Measurements from ENCODE around the gene RPGR.
A peak's percentile ranks its signal among the peaks of the same experiment; 100 is the strongest.

The RPGR gene

GRCh38 chrX:38271154-38271716 is 56.1 kb downstream of the RPGR start:
- DNase-seq (ENCODE audit: low read depth), result no peak
- TF ChIP-seq, protein P1, sequence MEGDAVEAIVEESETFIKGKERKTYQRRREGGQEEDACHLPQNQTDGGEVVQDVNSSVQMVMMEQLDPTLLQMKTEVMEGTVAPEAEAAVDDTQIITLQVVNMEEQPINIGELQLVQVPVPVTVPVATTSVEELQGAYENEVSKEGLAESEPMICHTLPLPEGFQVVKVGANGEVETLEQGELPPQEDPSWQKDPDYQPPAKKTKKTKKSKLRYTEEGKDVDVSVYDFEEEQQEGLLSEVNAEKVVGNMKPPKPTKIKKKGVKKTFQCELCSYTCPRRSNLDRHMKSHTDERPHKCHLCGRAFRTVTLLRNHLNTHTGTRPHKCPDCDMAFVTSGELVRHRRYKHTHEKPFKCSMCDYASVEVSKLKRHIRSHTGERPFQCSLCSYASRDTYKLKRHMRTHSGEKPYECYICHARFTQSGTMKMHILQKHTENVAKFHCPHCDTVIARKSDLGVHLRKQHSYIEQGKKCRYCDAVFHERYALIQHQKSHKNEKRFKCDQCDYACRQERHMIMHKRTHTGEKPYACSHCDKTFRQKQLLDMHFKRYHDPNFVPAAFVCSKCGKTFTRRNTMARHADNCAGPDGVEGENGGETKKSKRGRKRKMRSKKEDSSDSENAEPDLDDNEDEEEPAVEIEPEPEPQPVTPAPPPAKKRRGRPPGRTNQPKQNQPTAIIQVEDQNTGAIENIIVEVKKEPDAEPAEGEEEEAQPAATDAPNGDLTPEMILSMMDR (conservative IDR thresholded peaks at IDR 0.05; ENCODE audit: low read length), result no peak
- H3K4me3 ChIP-seq (ENCODE audit: low read length), result no peak overlapping the region

DNA sequence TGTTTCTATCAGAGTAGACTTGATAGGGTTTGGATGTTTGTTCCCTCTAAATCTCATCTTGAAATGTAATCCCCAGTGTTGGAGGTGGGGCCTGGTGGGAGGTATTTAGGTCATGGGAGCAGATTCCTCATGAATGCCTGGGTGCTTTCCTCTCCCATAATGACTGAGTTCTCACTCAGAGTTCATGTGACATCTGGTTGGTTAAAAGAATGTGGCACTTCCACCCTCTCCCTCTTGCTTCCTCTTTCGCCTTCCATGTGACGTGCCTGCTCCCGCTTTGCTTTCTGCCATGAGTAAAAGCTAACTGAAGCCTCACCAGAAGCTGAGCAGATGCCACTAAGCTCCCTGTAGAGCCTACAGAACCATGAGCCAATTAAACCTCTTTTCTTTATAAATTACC is 59.3 kb downstream of the RPGR start:
- H3K4me3 ChIP-seq (ENCODE audit: low read length), result no peak overlapping the region
- TF ChIP-seq, protein P1 (conservative IDR thresholded peaks at IDR 0.05; ENCODE audit: low read length), result no peak

DNA sequence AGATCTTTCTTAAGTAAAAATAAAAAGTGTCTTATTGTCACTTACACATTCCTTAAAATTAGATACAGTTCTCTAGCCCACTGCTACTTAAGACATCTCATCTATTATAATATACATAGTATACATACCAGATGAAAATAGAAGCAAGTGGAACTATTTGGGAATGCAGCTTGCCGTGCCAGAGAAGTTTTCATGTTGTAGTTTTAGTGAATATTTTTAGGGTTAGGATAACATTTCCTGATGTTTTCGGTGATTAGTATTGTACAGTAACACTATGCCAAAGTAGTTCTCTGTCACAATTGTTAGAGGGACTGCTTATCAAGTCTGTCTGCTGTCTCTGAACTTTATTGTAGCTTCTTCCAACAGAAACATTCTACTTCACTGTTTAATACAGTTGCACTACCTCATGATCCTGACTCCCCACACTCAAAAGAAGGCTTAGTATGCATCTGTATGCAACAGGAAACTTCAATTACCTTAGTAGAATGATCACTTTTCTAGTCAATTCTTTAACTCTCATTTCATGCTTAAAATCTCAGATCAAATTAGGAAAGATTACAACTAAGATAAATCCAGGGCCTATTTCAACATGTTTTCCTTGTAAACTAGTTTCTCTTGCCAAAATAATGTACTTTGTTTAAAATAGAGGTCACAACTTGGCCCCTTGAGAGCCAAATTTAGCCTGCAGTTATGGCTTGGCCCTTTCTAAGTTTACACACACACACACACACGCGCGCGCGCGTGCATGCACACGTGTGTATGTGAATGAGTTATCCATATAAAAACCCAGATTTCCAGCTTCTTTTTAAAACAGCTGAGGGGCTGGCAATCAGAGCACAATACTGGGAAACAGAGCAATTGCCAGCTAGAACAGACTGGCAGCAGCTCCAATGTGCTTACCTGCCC is 64.3 kb downstream of the RPGR start:
- no peak overlapping the region for H3K4me3 ChIP-seq (ENCODE audit: low read length)
- TF ChIP-seq, protein P1 (conservative IDR thresholded peaks at IDR 0.05; ENCODE audit: low read length), result no peak
- DNase-seq (ENCODE audit: low read depth), result peak; percentile 35

More for the DNA sequence above, 59.3 kb downstream of the RPGR start:
- DNase-seq (ENCODE audit: low read depth), result no peak

- no peak overlapping the region for H3K4me3 ChIP-seq (ENCODE audit: low read length)
- no peak for DNase-seq (ENCODE audit: low read depth)
- TF ChIP-seq, protein P1 (conservative IDR thresholded peaks at IDR 0.05; ENCODE audit: low read length), result peak; percentile 41
These were observed 67.1 kb downstream of the RPGR start for GRCh38 chrX:38260231-38260630.

- H3K4me3 ChIP-seq (ENCODE audit: low read length), result no peak overlapping the region
- no peak for DNase-seq (ENCODE audit: low read depth)
- TF ChIP-seq, protein P1 (conservative IDR thresholded peaks at IDR 0.05; ENCODE audit: low read length), result no peak
These were observed 71.3 kb downstream of the RPGR start for GRCh38 chrX:38256019-38256418.

- H3K4me3 ChIP-seq (ENCODE audit: low read length), result no peak overlapping the region
- DNase-seq (ENCODE audit: low read depth), result no peak
- TF ChIP-seq, protein P1 (conservative IDR thresholded peaks at IDR 0.05; ENCODE audit: low read length), result no peak
These were observed 77.3 kb downstream of the RPGR start for GRCh38 chrX:38249965-38250364.

GRCh38 chrX:38247051-38247450 is 80.3 kb downstream of the RPGR start:
- TF ChIP-seq, protein P1 (conservative IDR thresholded peaks at IDR 0.05; ENCODE audit: low read length), result no peak
- no peak for DNase-seq (ENCODE audit: low read depth)
- no peak overlapping the region for H3K4me3 ChIP-seq (ENCODE audit: low read length)

All from AG10803 (cell line).